ENCODE data around the gene ADAMTS2.

Gene ADAMTS2

GRCh38 chr5:179169836-179170235 is 175.4 kb downstream of the ADAMTS2 start:
- no peak for TF ChIP-seq ZFX (IDR thresholded peaks at IDR 0.05)
- no peak for TF ChIP-seq CTCF (conservative IDR thresholded peaks at IDR 0.05)
- H3K27ac ChIP-seq: no peak overlapping the region

- no peak overlapping the region for H3K27ac ChIP-seq
- TF ChIP-seq ZFX (IDR thresholded peaks at IDR 0.05) (no peak), CTCF (conservative IDR thresholded peaks at IDR 0.05) (no peak)
These were observed 176.6 kb downstream of the ADAMTS2 start for GRCh38 chr5:179168664-179169063.

GRCh38 chr5:179167871-179168451 is 177.3 kb downstream of the ADAMTS2 start:
- TF ChIP-seq ZFX (IDR thresholded peaks at IDR 0.05) (no peak), CTCF (conservative IDR thresholded peaks at IDR 0.05) (no peak)
- H3K27ac ChIP-seq: no peak overlapping the region

GRCh38 chr5:179166886-179167841 is 178.1 kb downstream of the ADAMTS2 start:
- H3K27ac ChIP-seq: no peak overlapping the region
- TF ChIP-seq ZFX (IDR thresholded peaks at IDR 0.05): no peak
- peak; percentile 98 for TF ChIP-seq CTCF (conservative IDR thresholded peaks at IDR 0.05)

- TF ChIP-seq CTCF (conservative IDR thresholded peaks at IDR 0.05) (no peak), ZFX (IDR thresholded peaks at IDR 0.05) (no peak)
- H3K27ac ChIP-seq: no peak overlapping the region
These were observed 178.9 kb downstream of the ADAMTS2 start for GRCh38 chr5:179166171-179166885.

GRCh38 chr5:179165421-179166170 is 179.7 kb downstream of the ADAMTS2 start:
- TF ChIP-seq CTCF (conservative IDR thresholded peaks at IDR 0.05) (no peak), ZFX (IDR thresholded peaks at IDR 0.05) (no peak)
- no peak overlapping the region for H3K27ac ChIP-seq
